Stromal cell of bone marrow (primary cell): Measurements from ENCODE around the gene ZNF467.

Experiments used
- DNase-seq: peaks from one replicate; pipeline ENCODE4 v3.0.0-alpha.2; 2012; ENCODE audit warnings: low read depth

ZNF467 gene

GRCh38 chr7:149808311-149808710 lies 34.9 kb upstream of the ZNF467 start:
- DNase-seq, result no peak

DNA sequence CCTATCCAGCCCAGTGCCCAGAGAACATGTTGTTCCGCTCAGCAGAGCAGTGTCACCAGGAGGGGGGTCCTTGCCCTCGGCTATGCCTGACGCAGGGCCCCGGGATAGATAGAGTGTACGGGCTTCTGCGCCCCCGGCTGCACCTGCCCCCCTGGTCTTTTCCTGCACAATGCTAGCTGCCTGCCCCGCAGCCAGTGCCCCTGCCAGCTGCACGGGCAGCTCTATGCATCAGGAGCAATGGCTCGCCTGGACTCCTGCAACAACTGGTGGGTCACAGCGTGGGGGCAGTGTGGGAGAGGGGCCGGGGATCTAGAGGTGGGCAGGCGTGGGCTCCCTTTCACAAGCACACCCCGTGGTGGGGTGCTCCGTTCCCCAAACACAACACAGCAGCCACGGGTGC lies 33.3 kb upstream of the ZNF467 start:
- no peak for DNase-seq

- DNase-seq, result no peak
Observed at GRCh38 chr7:149804106-149804505, 30.7 kb upstream of the ZNF467 start.

GRCh38 chr7:149803551-149804074 lies 30.2 kb upstream of the ZNF467 start:
- no peak for DNase-seq

GRCh38 chr7:149802966-149803365 lies 29.6 kb upstream of the ZNF467 start:
- DNase-seq, result no peak

- DNase-seq, result no peak
Observed at GRCh38 chr7:149801816-149802215, 28.4 kb upstream of the ZNF467 start.

- no peak for DNase-seq
Observed at GRCh38 chr7:149801002-149801566, 27.7 kb upstream of the ZNF467 start.

GRCh38 chr7:149800169-149800555 lies 26.8 kb upstream of the ZNF467 start:
- DNase-seq, result no peak

DNA sequence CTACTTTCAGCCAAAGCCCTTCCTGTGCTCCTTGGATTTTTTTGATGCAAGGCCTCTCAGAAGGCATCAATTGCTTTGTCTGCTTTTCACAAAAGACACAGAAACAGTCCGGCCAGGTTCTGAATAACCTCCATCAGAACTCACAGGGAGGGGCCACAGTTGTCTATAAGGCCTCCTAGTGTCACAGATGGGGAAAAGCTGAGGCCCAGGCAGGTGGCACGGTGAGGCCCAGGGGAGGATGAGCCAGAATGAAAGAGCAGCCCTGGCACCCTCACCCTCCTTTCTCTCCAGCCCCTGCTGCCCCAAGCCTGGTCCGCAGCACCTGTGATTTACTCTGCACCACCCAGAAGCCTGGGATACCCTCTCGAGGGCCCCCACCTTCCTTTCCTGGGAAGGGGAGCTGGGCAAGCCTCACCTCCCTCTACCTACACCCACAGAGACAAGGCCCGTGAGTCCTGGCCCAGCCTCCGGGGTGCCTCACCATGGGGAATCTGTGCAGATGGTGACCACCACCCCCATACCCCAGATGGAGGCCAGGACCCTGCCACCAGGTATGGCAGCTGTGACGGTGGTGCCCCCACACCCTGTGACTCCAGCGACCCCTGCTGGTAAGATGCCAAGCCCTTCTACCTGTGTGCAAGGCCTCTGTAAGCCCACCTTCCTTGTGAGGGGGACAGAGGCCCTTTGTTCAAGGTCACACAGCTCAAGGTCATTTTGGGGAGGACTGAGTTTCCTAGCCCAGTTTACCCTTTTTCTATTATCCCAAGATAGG lies 26.2 kb upstream of the ZNF467 start:
- no peak for DNase-seq

GRCh38 chr7:149797771-149798170 lies 24.4 kb upstream of the ZNF467 start:
- no peak for DNase-seq

DNA sequence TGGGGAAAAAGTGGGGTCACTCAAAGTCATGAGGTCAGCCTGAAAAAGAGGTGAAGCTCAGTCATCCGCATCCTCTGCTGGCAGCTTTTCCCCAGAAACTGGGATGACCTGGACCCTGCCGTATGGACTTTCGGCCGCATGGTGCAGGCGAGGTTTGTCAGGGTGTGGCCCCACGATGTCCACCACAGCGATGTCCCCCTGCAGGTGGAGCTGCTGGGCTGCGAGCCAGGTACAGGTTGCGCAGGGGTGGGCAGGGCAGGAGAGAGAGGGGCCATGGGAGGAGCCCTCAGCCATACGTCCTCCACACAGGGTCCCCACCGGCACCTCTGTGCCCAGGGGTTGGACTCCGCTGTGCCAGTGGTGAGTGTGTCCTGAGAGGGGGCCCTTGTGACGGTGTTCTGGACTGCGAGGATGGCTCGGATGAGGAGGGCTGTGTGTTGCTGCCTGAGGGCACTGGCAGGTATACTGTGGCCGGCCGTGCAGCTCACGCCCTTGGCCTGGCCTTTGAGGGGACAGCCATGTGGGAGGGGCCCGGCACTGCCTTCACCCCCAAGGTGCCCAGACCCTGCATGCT lies 23.0 kb upstream of the ZNF467 start:
- no peak for DNase-seq

DNA sequence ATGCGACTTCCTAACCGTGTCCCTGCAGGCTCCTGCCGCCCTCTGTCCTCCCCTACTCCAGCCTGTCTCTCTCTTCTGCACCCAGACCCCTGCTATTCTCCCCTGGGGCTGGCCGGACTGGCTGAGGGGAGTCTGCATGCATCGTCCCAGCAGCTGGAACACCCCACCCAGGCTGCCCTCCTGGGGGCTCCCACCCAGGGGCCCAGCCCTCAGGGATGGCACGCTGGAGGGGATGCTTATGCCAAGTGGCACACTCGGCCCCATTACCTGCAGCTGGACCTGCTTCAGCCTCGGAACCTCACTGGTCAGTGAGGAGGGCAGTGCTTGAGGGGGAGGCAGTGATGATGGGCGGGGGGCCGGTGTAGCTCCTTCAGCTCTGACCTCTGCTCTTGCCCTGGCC lies 21.7 kb upstream of the ZNF467 start:
- DNase-seq, result no peak

DNA sequence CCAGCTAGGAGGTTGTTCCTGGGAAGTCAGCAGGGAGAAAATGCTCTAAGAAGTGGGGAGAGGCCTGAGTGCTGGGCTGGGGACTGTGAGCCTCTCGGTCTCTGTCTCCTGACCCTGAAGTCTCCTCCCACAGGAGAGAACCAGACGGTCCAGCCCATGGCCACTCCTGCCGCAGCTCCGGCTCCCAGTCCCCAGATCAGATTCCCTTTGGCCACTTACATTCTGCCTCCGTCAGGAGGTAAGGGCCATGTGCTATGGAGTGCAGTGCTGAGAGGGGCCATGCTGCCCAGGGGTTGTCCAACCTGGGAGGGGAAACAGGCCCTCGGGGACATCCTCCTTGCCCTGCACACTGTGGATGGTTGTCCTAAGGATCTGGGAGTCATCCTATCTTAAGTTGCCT lies 21.3 kb upstream of the ZNF467 start:
- DNase-seq, result no peak

DNA sequence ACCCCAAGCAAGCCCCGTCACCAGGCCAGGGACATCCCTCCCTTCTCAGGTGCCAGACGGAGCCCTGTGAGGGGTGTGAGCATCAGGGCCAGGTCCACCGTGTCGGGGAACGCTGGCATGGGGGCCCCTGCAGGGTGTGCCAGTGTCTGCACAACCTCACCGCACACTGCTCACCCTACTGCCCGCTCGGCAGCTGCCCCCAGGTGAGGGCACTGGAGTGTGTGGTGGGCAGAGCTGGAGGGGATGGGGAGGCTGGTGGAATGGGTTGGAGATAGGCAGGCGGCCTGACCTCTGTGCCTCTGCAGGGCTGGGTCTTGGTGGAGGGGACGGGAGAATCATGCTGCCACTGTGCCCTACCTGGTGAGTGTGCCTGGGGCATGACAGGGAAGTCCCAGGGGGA lies 19.9 kb upstream of the ZNF467 start:
- DNase-seq, result no peak

- no peak for DNase-seq
Observed at GRCh38 chr7:149792220-149792595, 18.8 kb upstream of the ZNF467 start.

DNA sequence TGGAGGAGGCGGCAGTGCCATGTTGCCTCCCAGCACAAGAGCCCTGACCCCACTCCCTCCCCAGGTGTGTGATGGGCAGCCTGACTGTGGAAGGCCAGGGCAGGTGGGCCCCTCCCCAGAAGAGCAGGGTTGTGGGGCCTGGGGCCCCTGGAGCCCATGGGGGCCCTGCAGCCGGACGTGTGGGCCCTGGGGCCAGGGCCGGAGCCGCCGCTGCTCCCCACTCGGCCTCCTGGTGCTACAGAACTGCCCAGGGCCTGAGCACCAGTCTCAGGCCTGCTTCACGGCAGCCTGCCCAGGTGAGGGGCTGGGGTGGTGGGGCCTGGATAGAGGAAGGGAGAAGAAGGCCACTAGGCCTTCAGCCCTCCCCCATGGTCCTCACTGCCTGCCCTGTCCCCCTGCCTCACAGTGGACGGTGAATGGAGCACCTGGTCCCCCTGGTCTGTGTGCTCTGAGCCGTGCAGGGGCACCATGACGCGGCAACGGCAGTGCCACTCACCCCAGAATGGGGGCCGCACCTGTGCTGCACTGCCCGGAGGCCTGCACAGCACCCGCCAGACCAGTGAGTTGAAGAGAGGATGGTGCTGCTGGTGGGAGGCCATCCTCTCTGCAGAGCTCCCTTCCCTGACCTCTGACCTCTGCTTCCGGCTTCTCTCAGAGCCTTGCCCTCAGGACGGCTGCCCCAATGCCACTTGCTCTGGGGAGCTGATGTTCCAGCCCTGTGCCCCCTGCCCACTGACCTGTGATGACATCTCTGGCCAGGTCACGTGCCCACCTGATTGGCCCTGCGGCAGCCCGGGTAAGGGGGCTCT lies 18.2 kb upstream of the ZNF467 start:
- no peak for DNase-seq

- no peak for DNase-seq
Observed at GRCh38 chr7:149790754-149791360, 17.5 kb upstream of the ZNF467 start.

DNA sequence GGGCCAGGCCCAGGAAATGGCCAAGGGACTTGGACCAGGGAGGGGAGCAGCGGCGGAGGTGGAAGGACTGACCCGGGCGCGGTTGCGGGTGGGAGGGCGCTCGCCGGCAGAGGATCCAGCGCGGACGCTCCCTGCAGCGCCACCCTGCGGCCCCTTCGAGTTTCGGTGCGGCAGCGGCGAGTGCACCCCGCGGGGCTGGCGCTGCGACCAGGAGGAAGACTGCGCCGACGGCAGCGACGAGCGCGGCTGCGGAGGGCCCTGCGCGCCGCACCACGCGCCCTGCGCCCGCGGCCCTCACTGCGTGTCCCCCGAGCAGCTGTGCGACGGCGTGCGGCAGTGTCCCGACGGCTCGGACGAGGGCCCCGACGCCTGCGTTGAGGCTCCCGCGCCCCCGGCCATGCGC lies 16.8 kb upstream of the ZNF467 start:
- DNase-seq, result no peak

DNA sequence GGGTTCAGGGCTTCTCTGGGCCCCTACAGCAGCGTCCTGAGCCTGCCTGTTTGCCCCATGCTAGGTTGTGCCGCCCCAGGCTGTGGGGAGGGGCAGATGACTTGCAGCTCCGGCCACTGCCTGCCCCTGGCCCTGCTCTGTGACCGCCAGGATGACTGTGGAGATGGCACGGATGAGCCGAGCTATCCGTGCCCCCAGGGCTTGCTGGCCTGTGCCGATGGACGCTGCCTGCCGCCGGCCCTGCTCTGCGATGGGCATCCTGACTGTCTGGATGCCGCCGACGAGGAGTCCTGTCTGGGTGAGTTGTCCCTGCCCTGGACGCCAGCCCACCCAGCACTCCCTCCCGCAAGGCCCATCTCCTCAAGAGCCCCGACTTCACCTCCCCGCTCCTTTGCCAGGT lies 15.7 kb upstream of the ZNF467 start:
- DNase-seq, result no peak

DNA sequence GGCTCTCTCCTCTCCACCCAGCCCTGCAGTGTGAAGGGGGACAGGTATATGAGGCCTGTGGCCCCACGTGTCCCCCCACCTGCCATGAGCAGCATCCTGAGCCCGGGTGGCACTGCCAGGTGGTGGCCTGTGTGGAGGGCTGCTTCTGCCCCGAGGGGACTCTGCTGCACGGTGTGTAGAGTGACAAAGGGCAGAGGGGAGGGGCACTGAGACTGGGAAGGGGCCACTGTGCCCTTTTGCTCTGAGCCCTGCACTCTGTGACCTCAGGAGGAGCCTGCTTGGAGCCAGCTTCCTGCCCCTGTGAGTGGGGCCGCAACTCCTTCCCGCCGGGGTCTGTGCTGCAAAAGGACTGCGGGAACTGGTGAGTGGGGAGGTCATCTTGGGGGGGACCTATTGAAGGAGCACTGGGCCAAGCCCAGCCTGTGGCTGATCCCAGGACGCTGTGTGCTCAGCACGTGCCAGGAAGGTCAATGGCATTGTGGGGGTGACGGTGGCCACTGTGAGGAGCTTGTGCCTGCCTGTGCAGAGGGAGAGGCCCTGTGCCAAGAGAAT lies 15.0 kb upstream of the ZNF467 start:
- DNase-seq, result no peak

DNA sequence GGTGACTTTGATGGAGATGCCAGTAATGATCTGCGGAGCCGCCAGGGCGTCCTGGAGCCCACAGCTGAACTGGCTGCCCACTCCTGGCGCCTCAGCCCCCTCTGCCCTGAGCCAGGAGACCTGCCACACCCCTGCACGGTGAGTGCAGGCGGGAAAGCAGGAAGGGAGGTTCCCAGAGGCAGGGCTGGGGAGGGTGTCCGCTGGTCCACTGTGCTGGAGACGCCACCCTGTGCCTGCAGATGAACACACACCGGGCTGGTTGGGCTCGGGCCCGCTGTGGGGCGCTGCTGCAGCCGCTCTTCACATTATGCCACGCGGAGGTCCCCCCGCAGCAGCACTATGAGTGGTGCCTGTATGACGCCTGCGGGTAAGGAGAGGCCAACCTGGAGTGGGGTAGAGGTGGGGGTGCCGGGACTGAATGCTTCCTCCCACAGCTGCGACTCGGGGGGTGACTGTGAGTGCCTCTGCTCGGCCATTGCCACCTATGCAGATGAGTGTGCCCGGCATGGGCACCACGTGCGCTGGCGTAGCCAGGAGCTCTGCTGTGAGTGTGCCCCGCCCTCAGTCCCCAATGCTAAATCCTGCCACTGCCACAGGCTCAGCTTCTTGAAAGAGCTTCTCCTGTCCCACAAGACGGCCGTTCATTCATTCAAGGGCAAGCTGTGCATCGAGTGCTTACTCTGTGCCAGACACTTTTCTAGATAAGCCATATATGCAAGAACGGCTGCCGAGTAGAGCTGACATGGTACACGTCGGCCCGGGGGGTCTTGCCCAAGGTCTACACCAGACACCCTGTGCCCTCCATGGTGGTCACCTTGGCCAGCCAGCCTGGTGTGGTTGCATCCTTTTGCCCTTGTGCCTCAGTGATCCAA lies 14.3 kb upstream of the ZNF467 start:
- no peak for DNase-seq
